Activated naive CD8-positive, alpha-beta T cell treated with anti-CD3 and anti-CD28 coated beads for 36 hours (primary cell): ENCODE measurements around the gene NWD2. TPM values are rescaled to one million over a fixed set of nuclear protein-coding genes. Genes with fewer than 3 reads are reported as not detected.
A peak's percentile ranks its signal among the peaks of the same experiment; 100 is the strongest.

Source experiments
- DNase-seq: peaks from one replicate; pipeline ENCODE4 v3.0.0; 2021
- H3K27ac Mint-ChIP-seq: one replicate; pipeline ENCODE4 v1.8.0; 2022; ENCODE audit warnings: mild to moderate bottlenecking, moderate library complexity, mixed read lengths
- H3K27me3 Mint-ChIP-seq: one replicate; pipeline ENCODE4 v1.8.0; 2022; ENCODE audit warnings: mild to moderate bottlenecking, mixed read lengths
- H3K36me3 Mint-ChIP-seq: one replicate; pipeline ENCODE4 v1.8.0; 2021; ENCODE audit warnings: mild to moderate bottlenecking, mixed read lengths
- H3K4me1 Mint-ChIP-seq: one replicate; pipeline ENCODE4 v1.8.0; 2021; ENCODE audit warnings: mixed read lengths
- H3K4me3 Mint-ChIP-seq: one replicate; pipeline ENCODE4 v1.8.0; 2022; ENCODE audit warnings: mild to moderate bottlenecking, moderate library complexity, mixed read lengths
- H3K9me3 Mint-ChIP-seq: one replicate; pipeline ENCODE4 v1.8.0; 2022; ENCODE audit warnings: mixed read lengths
- total RNA-seq, 2 experiments: library from RNA; stranded (reverse); gene quantifications; one replicate each; pipeline ENCODE4 v1.2.3, GENCODE V29; 2021

NWD2 gene
- total RNA-seq, 2 experiments from 2014 or later, result not detected

GRCh38 chr4:37473807-37474206 lies 229.3 kb downstream of the NWD2 start:
- Mint-ChIP-seq H3K4me1 (no peaks in the 10 kb centered on the region), H3K36me3 (no peaks in the 10 kb centered on the region)

GRCh38 chr4:37475087-37475486 lies 230.5 kb downstream of the NWD2 start:
- no peaks in the 10 kb centered on the region for H3K9me3 Mint-ChIP-seq

More at GRCh38 chr4:37473807-37474206, 229.3 kb downstream of the NWD2 start:
- Mint-ChIP-seq H3K9me3 (no peaks in the 10 kb centered on the region), H3K27ac (no peak overlapping the region), H3K27me3 (peaks cover 39% of the 10 kb centered on the region), H3K4me3 (no peak overlapping the region)
- no peak for DNase-seq

GRCh38 chr4:37475776-37476175 lies 231.2 kb downstream of the NWD2 start:
- no peak overlapping the region for H3K4me3 Mint-ChIP-seq
- no peaks in the 10 kb centered on the region for H3K4me1 Mint-ChIP-seq
- H3K9me3 Mint-ChIP-seq, result no peaks in the 10 kb centered on the region

More at GRCh38 chr4:37475087-37475486, 230.5 kb downstream of the NWD2 start:
- Mint-ChIP-seq H3K27ac (no peak overlapping the region), H3K4me1 (no peaks in the 10 kb centered on the region), H3K4me3 (no peak overlapping the region), H3K27me3 (peaks cover 50% of the 10 kb centered on the region), H3K36me3 (no peaks in the 10 kb centered on the region)
- no peak for DNase-seq

GRCh38 chr4:37476256-37476655 lies 231.7 kb downstream of the NWD2 start:
- no peak for DNase-seq
- no peaks in the 10 kb centered on the region for H3K4me1 Mint-ChIP-seq
- no peaks in the 10 kb centered on the region for H3K36me3 Mint-ChIP-seq
- H3K27me3 Mint-ChIP-seq, result peaks cover 56% of the 10 kb centered on the region
- H3K4me3 Mint-ChIP-seq, result no peak overlapping the region
- no peak overlapping the region for H3K27ac Mint-ChIP-seq
- no peaks in the 10 kb centered on the region for H3K9me3 Mint-ChIP-seq

More at GRCh38 chr4:37475776-37476175, 231.2 kb downstream of the NWD2 start:
- no peak for DNase-seq
- Mint-ChIP-seq H3K27me3 (peaks cover 53% of the 10 kb centered on the region), H3K36me3 (no peaks in the 10 kb centered on the region), H3K27ac (no peak overlapping the region)

GRCh38 chr4:37476691-37477090 lies 232.1 kb downstream of the NWD2 start:
- Mint-ChIP-seq H3K9me3 (no peaks in the 10 kb centered on the region), H3K4me3 (no peak overlapping the region), H3K27ac (no peak overlapping the region), H3K27me3 (peaks cover 56% of the 10 kb centered on the region), H3K4me1 (peaks cover 3% of the 10 kb centered on the region), H3K36me3 (no peaks in the 10 kb centered on the region)
- DNase-seq, result no peak

GRCh38 chr4:37477126-37477525 lies 232.6 kb downstream of the NWD2 start:
- H3K27me3 Mint-ChIP-seq, result peaks cover 56% of the 10 kb centered on the region
- peaks cover 4% of the 10 kb centered on the region for H3K9me3 Mint-ChIP-seq
- H3K36me3 Mint-ChIP-seq, result peaks cover 2% of the 10 kb centered on the region
- H3K4me1 Mint-ChIP-seq, result peaks cover 6% of the 10 kb centered on the region
- DNase-seq, result no peak
- no peak overlapping the region for H3K27ac Mint-ChIP-seq
- no peak overlapping the region for H3K4me3 Mint-ChIP-seq

- H3K27me3 Mint-ChIP-seq, result peaks cover 51% of the 10 kb centered on the region
- H3K36me3 Mint-ChIP-seq, result peaks cover 2% of the 10 kb centered on the region
Observed at GRCh38 chr4:37478151-37478550, 233.6 kb downstream of the NWD2 start.

GRCh38 chr4:37480509-37480908 lies 236.0 kb downstream of the NWD2 start:
- H3K36me3 Mint-ChIP-seq, result peaks cover 2% of the 10 kb centered on the region
- DNase-seq, result no peak
- peaks cover 6% of the 10 kb centered on the region for H3K4me1 Mint-ChIP-seq
- H3K27me3 Mint-ChIP-seq, result peaks cover 31% of the 10 kb centered on the region
- H3K9me3 Mint-ChIP-seq, result peaks cover 6% of the 10 kb centered on the region
- no peak overlapping the region for H3K27ac Mint-ChIP-seq
- no peak overlapping the region for H3K4me3 Mint-ChIP-seq

More at GRCh38 chr4:37478151-37478550, 233.6 kb downstream of the NWD2 start:
- H3K4me1 Mint-ChIP-seq, result peaks cover 6% of the 10 kb centered on the region
- DNase-seq, result no peak
- no peak overlapping the region for H3K27ac Mint-ChIP-seq
- H3K9me3 Mint-ChIP-seq, result peaks cover 6% of the 10 kb centered on the region
- H3K4me3 Mint-ChIP-seq, result no peak overlapping the region

- H3K27ac Mint-ChIP-seq, result no peak overlapping the region
- no peak overlapping the region for H3K4me3 Mint-ChIP-seq
- peaks cover 2% of the 10 kb centered on the region for H3K36me3 Mint-ChIP-seq
- DNase-seq, result peak; percentile 6
- H3K4me1 Mint-ChIP-seq, result peaks cover 6% of the 10 kb centered on the region
- peaks cover 24% of the 10 kb centered on the region for H3K27me3 Mint-ChIP-seq
- peaks cover 6% of the 10 kb centered on the region for H3K9me3 Mint-ChIP-seq
Observed at GRCh38 chr4:37481547-37482122, 237.1 kb downstream of the NWD2 start.

GRCh38 chr4:37482236-37482913 lies 237.8 kb downstream of the NWD2 start:
- DNase-seq, result no peak
- H3K9me3 Mint-ChIP-seq, result peaks cover 6% of the 10 kb centered on the region
- H3K4me3 Mint-ChIP-seq, result no peak overlapping the region
- H3K4me1 Mint-ChIP-seq, result peaks cover 6% of the 10 kb centered on the region
- H3K36me3 Mint-ChIP-seq, result peaks cover 2% of the 10 kb centered on the region
- H3K27ac Mint-ChIP-seq, result no peak overlapping the region
- peaks cover 24% of the 10 kb centered on the region for H3K27me3 Mint-ChIP-seq

GRCh38 chr4:37483610-37484009 lies 239.1 kb downstream of the NWD2 start:
- H3K4me1 Mint-ChIP-seq, result peaks cover 6% of the 10 kb centered on the region
- H3K36me3 Mint-ChIP-seq, result peaks cover 2% of the 10 kb centered on the region
- H3K27ac Mint-ChIP-seq, result no peak overlapping the region
- DNase-seq, result no peak
- H3K4me3 Mint-ChIP-seq, result no peak overlapping the region
- peaks cover 23% of the 10 kb centered on the region for H3K27me3 Mint-ChIP-seq
- peaks cover 6% of the 10 kb centered on the region for H3K9me3 Mint-ChIP-seq

- Mint-ChIP-seq H3K27me3 (peaks cover 3% of the 10 kb centered on the region), H3K4me3 (no peak overlapping the region), H3K9me3 (peaks cover 6% of the 10 kb centered on the region), H3K4me1 (peaks cover 6% of the 10 kb centered on the region), H3K36me3 (peaks cover 2% of the 10 kb centered on the region), H3K27ac (no peak overlapping the region)
- DNase-seq, result no peak
Observed at GRCh38 chr4:37486166-37486565, 241.6 kb downstream of the NWD2 start.

- Mint-ChIP-seq H3K36me3 (no peaks in the 10 kb centered on the region), H3K27ac (no peak overlapping the region), H3K27me3 (peaks cover 3% of the 10 kb centered on the region), H3K4me1 (no peaks in the 10 kb centered on the region), H3K9me3 (no peaks in the 10 kb centered on the region), H3K4me3 (no peak overlapping the region)
- no peak for DNase-seq
Observed at GRCh38 chr4:37487668-37488067, 243.1 kb downstream of the NWD2 start.

GRCh38 chr4:37489697-37490096 lies 245.2 kb downstream of the NWD2 start:
- H3K27me3 Mint-ChIP-seq, result peaks cover 4% of the 10 kb centered on the region
- DNase-seq, result no peak
- H3K4me1 Mint-ChIP-seq, result no peaks in the 10 kb centered on the region
- no peak overlapping the region for H3K27ac Mint-ChIP-seq
- H3K9me3 Mint-ChIP-seq, result no peaks in the 10 kb centered on the region
- H3K36me3 Mint-ChIP-seq, result no peaks in the 10 kb centered on the region
- no peak overlapping the region for H3K4me3 Mint-ChIP-seq

GRCh38 chr4:37490391-37491347 lies 246.1 kb downstream of the NWD2 start:
- no peaks in the 10 kb centered on the region for H3K36me3 Mint-ChIP-seq
- no peak overlapping the region for H3K27ac Mint-ChIP-seq
- no peaks in the 10 kb centered on the region for H3K4me1 Mint-ChIP-seq
- no peak for DNase-seq
- H3K27me3 Mint-ChIP-seq, result peaks cover 9% of the 10 kb centered on the region
- H3K9me3 Mint-ChIP-seq, result peaks cover 5% of the 10 kb centered on the region
- H3K4me3 Mint-ChIP-seq, result no peak overlapping the region
